Measurements from ENCODE around the gene PXMP4. TPM values are rescaled to one million over a fixed set of nuclear protein-coding genes. Genes with fewer than 3 reads are reported as not detected.

PXMP4 gene
- total and polyA plus RNA-seq, 9 of the 15 experiments (the other 6 are each of a cell fraction or from before 2014, with no cell fraction given) = 4.8 to 29.1 (median 6.8) TPM

GRCh38 chr20:33686100-33686983 lies 33.8 kb downstream of the PXMP4 start, which contains the start of gene E2F1 (continued):
- TF ChIP-seq, protein P1, sequence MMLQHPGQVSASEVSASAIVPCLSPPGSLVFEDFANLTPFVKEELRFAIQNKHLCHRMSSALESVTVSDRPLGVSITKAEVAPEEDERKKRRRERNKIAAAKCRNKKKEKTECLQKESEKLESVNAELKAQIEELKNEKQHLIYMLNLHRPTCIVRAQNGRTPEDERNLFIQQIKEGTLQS (IDR thresholded peaks at IDR 0.05) = no peak
- TF ChIP-seq, protein P1 (CRISPR knock-in tag; conservative IDR thresholded peaks at IDR 0.05) = peak; percentile 23; the same call in 1 of the 2 replicates
- TF ChIP-seq, protein P2, sequence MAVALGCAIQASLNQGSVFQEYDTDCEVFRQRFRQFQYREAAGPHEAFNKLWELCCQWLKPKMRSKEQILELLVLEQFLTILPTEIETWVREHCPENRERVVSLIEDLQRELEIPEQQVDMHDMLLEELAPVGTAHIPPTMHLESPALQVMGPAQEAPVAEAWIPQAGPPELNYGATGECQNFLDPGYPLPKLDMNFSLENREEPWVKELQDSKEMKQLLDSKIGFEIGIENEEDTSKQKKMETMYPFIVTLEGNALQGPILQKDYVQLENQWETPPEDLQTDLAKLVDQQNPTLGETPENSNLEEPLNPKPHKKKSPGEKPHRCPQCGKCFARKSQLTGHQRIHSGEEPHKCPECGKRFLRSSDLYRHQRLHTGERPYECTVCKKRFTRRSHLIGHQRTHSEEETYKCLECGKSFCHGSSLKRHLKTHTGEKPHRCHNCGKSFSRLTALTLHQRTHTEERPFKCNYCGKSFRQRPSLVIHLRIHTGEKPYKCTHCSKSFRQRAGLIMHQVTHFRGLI (CRISPR knock-in tag; IDR thresholded peaks at IDR 0.05) = no peak
- TF ChIP-seq SIN3B (IDR thresholded peaks at IDR 0.05; ENCODE audit: low read depth) (peak; percentile 64), ZFPM2 (CRISPR knock-in tag; IDR thresholded peaks at IDR 0.05) (no peak), SMAD4 (CRISPR knock-in tag; conservative IDR thresholded peaks at IDR 0.05) (peak; percentile 53; the same call in 1 of the 2 replicates), ZNF668 (CRISPR knock-in tag; IDR thresholded peaks at IDR 0.05) (no peak), EWSR1 (IDR thresholded peaks at IDR 0.05; ENCODE audit: borderline replicate concordance, low read depth, partially characterized antibody) (no peak), MCM5 (IDR thresholded peaks at IDR 0.05; ENCODE audit: low read depth) (no peak), KLF6 (CRISPR knock-in tag; IDR thresholded peaks at IDR 0.05; ENCODE audit: borderline replicate concordance) (no peak), ZNF354B (CRISPR knock-in tag; IDR thresholded peaks at IDR 0.05) (no peak), CREM (IDR thresholded peaks at IDR 0.05; ENCODE audit: low read depth) (peak; percentile 47; the same call in 1 of the 2 replicates), ESRRB (CRISPR knock-in tag; IDR thresholded peaks at IDR 0.05; ENCODE audit: borderline replicate concordance) (no peak), SETDB1 (IDR thresholded peaks at IDR 0.05; ENCODE audit: low read length) (no peak), MTA2 (IDR thresholded peaks at IDR 0.05; ENCODE audit: low read depth) (no peak), ZNF584 (CRISPR knock-in tag; IDR thresholded peaks at IDR 0.05; ENCODE audit: low read depth) (no peak), TBP (optimal IDR thresholded peaks at IDR 0.05; ENCODE audit: low read depth, low read length) (peak; percentile 68), NR1H2 (CRISPR knock-in tag; IDR thresholded peaks at IDR 0.05) (no peak), STAG1 (CRISPR knock-in tag; IDR thresholded peaks at IDR 0.05; ENCODE audit: borderline replicate concordance) (no peak), RAD51 (IDR thresholded peaks at IDR 0.05; ENCODE audit: borderline replicate concordance, low read depth) (peak; percentile 51; the same call in 1 of the 2 replicates), ARNT (IDR thresholded peaks at IDR 0.05) (no peak), ETS1 (conservative IDR thresholded peaks at IDR 0.05; ENCODE audit: control insufficient read depth, low read depth, low read length) (no peak; the same call in 1 of the 2 replicates)
- TF ChIP-seq, protein P3, sequence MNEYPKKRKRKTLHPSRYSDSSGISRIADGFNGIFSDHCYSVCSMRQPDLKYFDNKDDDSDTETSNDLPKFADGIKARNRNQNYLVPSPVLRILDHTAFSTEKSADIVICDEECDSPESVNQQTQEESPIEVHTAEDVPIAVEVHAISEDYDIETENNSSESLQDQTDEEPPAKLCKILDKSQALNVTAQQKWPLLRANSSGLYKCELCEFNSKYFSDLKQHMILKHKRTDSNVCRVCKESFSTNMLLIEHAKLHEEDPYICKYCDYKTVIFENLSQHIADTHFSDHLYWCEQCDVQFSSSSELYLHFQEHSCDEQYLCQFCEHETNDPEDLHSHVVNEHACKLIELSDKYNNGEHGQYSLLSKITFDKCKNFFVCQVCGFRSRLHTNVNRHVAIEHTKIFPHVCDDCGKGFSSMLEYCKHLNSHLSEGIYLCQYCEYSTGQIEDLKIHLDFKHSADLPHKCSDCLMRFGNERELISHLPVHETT (CRISPR knock-in tag; conservative IDR thresholded peaks at IDR 0.05 in 1 of 2, IDR thresholded peaks at IDR 0.05 in 1 of 2) = peak in 1 of 2 experiments; percentile 60; a peak in 1 of 4 replicates
